PC-3 (cell line): Measurements from ENCODE around the gene HOXB9. TPM values are rescaled to one million over a fixed set of nuclear protein-coding genes. Genes with fewer than 3 reads are reported as not detected.

Experiments used
- ATAC-seq: fragments of 200-7000 bp; cut with Tn5 transposase; 2 replicates; pipeline ENCODE4 v1.9.1; 2020; ENCODE audit warnings: mild to moderate bottlenecking, moderate library complexity
- BruUV-seq: library from RNA; stranded (reverse); fragments of 400-500 nt; replicated peaks from 2 replicates; lab custom pipeline; 2021; lab: Mats Ljungman, UMichigan
- CTCF ChIA-PET: fragments of 300-600 bp; sonication (Branson Sonifier 250); formaldehyde crosslinking; loops from one replicate; lab custom pipeline; 2022; ENCODE audit warnings: antibody characterized with exemption; lab: Charles Lee
- POLR2A ChIA-PET: fragments of 300-600 bp; sonication (Branson Sonifier 250); formaldehyde crosslinking; loops from one replicate; lab custom pipeline; 2022; ENCODE audit warnings: antibody characterized with exemption; ENCODE audit not compliant: unreplicated experiment; lab: Charles Lee
- DNase-seq: peaks from one replicate; pipeline ENCODE4 v3.0.0-alpha.2; 2015
- H2AFZ ChIP-seq: fragments of 300-600 bp; sonication (generic); 2 replicates; pipeline ENCODE4 v1.6.0; 2016; ENCODE audit warnings: antibody characterized with exemption, low read length
- H3F3A ChIP-seq: fragments of 300-600 bp; sonication (generic); one replicate; pipeline ENCODE4 v1.6.0; 2017; ENCODE audit warnings: antibody characterized with exemption, low read length, control low read depth, mild to moderate bottlenecking; ENCODE audit not compliant: unreplicated experiment
- H3K27ac ChIP-seq: fragments of 300-600 bp; sonication (generic); 2 replicates; pipeline ENCODE4 v1.5.1; 2016; ENCODE audit warnings: mild to moderate bottlenecking, low read length
- H3K27me3 ChIP-seq: fragments of 300-600 bp; sonication (generic); 2 replicates; pipeline ENCODE4 v1.6.1; 2016; ENCODE audit warnings: low read length, mixed read lengths
- H3K36me3 ChIP-seq: fragments of 300-600 bp; sonication (generic); 2 replicates; pipeline ENCODE4 v1.6.1; 2016; ENCODE audit warnings: low read depth, mixed run types, low read length, mixed read lengths
- H3K4me1 ChIP-seq: fragments of 300-600 bp; sonication (generic); 2 replicates; pipeline ENCODE4 v1.5.1; 2016; ENCODE audit warnings: low read length; ENCODE audit not compliant: insufficient read depth
- H3K4me2 ChIP-seq: fragments of 300-600 bp; sonication (generic); 2 replicates; pipeline ENCODE4 v1.6.0; 2016; ENCODE audit warnings: low read length
- H3K4me3 ChIP-seq: fragments of 300-600 bp; sonication (generic); 2 replicates; pipeline ENCODE4 v1.5.1; 2016; ENCODE audit warnings: mild to moderate bottlenecking, low read length, mixed read lengths
- H3K79me2 ChIP-seq: fragments of 300-600 bp; sonication (generic); 2 replicates; pipeline ENCODE4 v1.6.1; 2017; ENCODE audit warnings: low read length, mixed read lengths
- H3K9ac ChIP-seq: fragments of 300-600 bp; sonication (generic); 2 replicates; pipeline ENCODE4 v1.6.0; 2016; ENCODE audit warnings: mild to moderate bottlenecking, low read length
- H3K9me2 ChIP-seq: fragments of 300-600 bp; sonication (generic); replicated peaks from 2 replicates; pipeline ENCODE4 v1.6.1; 2016; ENCODE audit warnings: mixed run types, low read length, mixed read lengths
- H3K9me3 ChIP-seq: fragments of 300-600 bp; sonication (generic); 2 replicates; pipeline ENCODE4 v1.6.1; 2016; ENCODE audit warnings: low read length, mixed read lengths
- H4K20me1 ChIP-seq: fragments of 300-600 bp; sonication (generic); 2 replicates; pipeline ENCODE4 v1.6.1; 2016; ENCODE audit warnings: low read length, mixed read lengths
- EZH2 ChIP-seq: fragments of 300-600 bp; sonication (generic); IDR thresholded peaks from one replicate; pipeline ENCODE4 v1.6.1; 2017; ENCODE audit warnings: antibody characterized with exemption, mild to moderate bottlenecking, low read length; ENCODE audit not compliant: unreplicated experiment
- EZH2phosphoT487 ChIP-seq: fragments of 300-600 bp; sonication (generic); IDR thresholded peaks from 2 replicates; pipeline ENCODE4 v1.6.1; 2018; ENCODE audit warnings: mild to moderate bottlenecking, antibody characterized with exemption, low read length, borderline replicate concordance
- intact Hi-C: fragments of 100-400 bp; cut with micrococcal nuclease; formaldehyde crosslinking; loops from 2 replicates; pipeline ENCODE4 v1.9.0; 2023
- microRNA-seq: library from miRNA; unstranded; fragments of <30 nt; microRNA quantifications from one replicate; pipeline ENCODE4 v1.1.0, GENCODE V29; 2020; ENCODE audit not compliant: unreplicated experiment
- total RNA-seq: library from RNA; depleted of rRNA; stranded (reverse); fragments of >200 nt; gene quantifications from 2 replicates; pipeline ENCODE4 v1.2.3, GENCODE V29; 2014; rRNA removed
- TF ChIP-seq, protein P1 (sequence below): fragments of 300-600 bp; sonication (generic); conservative IDR thresholded peaks from 2 replicates; pipeline ENCODE4 v1.5.1; 2017; ENCODE audit warnings: antibody characterized with exemption, low read depth, mild to moderate bottlenecking, low read length

Gene HOXB9
- total RNA-seq, 1 experiment from 2014 or later, result 7.0 TPM

DNA sequence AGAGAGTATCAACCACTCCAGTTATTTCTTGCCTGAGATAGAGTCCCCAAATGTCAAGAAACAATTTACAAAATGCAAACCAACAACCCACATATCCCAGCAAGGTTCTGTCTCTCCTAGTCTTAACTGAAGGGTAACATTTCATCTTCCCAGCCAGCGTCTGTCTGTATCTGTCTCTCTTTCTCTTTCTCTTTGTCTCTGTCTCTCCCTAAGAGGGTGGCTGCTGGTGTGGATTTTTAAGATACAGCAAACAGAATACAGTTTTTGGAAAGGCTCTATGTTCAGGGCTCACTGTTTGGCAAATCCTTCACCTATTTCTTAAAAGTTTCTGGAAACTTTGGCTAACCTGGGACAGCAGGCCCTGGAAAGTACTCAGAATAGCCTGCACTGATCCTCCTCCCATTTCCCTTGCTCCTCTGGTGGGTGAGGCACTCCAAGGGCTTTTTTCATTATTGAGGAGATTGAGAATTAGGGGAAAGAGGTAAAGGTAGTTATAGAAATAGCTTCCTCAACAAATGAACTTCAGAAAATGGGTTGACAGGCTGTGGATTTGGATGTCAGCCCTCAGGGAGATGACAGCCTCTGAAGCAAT is 54.2 kb downstream of the HOXB9 start:
- Histone ChIP-seq H3K27me3 (no peaks in the 10 kb centered on the region), H3K4me2 (no peak overlapping the region), H3F3A (no peaks in the 10 kb centered on the region), H3K9me2 (no peaks in the 10 kb centered on the region), H4K20me1 (no peaks in the 10 kb centered on the region), H3K27ac (no peak overlapping the region), H3K36me3 (no peaks in the 10 kb centered on the region), H3K9ac (no peak overlapping the region), H3K9me3 (no peaks in the 10 kb centered on the region), H3K4me3 (no peak overlapping the region), H3K79me2 (no peaks in the 10 kb centered on the region), H2AFZ (no peak overlapping the region), H3K4me1 (peaks cover 13% of the 10 kb centered on the region)
- ChIA-PET CTCF (no interaction called here), POLR2A (no interaction called here)
- ATAC-seq (no peak), DNase-seq (no peak)
- BruUV-seq, result no TSS peak
- TF ChIP-seq, protein P1, sequence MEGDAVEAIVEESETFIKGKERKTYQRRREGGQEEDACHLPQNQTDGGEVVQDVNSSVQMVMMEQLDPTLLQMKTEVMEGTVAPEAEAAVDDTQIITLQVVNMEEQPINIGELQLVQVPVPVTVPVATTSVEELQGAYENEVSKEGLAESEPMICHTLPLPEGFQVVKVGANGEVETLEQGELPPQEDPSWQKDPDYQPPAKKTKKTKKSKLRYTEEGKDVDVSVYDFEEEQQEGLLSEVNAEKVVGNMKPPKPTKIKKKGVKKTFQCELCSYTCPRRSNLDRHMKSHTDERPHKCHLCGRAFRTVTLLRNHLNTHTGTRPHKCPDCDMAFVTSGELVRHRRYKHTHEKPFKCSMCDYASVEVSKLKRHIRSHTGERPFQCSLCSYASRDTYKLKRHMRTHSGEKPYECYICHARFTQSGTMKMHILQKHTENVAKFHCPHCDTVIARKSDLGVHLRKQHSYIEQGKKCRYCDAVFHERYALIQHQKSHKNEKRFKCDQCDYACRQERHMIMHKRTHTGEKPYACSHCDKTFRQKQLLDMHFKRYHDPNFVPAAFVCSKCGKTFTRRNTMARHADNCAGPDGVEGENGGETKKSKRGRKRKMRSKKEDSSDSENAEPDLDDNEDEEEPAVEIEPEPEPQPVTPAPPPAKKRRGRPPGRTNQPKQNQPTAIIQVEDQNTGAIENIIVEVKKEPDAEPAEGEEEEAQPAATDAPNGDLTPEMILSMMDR, result no peak
- TF ChIP-seq EZH2phosphoT487 (no peak), EZH2 (no peak)
- intact Hi-C loops, result no loop called here

Small RNA genes lying within 50 kb of the gene (microRNA-seq; reads per million reads assigned to microRNA genes)
- gene MIR196A1, result not detected

Other genes with a start within 250 kb of the HOXB9 start
- not detected in 2 replicates for gene SKAP1, start 196.1 kb downstream of the HOXB9 start, total RNA-seq
- gene HOXB1, start 95.3 kb downstream of the HOXB9 start, total RNA-seq, result not detected in 2 replicates
- gene HOXB2, start 81.2 kb downstream of the HOXB9 start, total RNA-seq, result 1.1 TPM in 1 of 2 replicates, not detected in the other
- gene HOXB4, start 48.0 kb downstream of the HOXB9 start, total RNA-seq, result 0.22 and 0.58 TPM in 2 replicates
- 6.0 and 8.8 TPM in 2 replicates for gene HOXB3, start 36.1 kb downstream of the HOXB9 start, total RNA-seq
- gene HOXB5, start 32.6 kb downstream of the HOXB9 start, total RNA-seq, result 0.40 and 0.95 TPM in 2 replicates
- gene HOXB6, start 21.4 kb downstream of the HOXB9 start, total RNA-seq, result 9.5 and 11.3 TPM in 2 replicates
- gene HOXB7, start 15.3 kb downstream of the HOXB9 start, total RNA-seq, result not detected in 2 replicates
- gene HOXB8, start 11.1 kb downstream of the HOXB9 start, total RNA-seq, result not detected in 2 replicates
- 33.5 and 44.4 TPM in 2 replicates for gene PRAC1, start 96.2 kb upstream of the HOXB9 start, total RNA-seq
- gene PRAC2, start 96.8 kb upstream of the HOXB9 start, total RNA-seq, result 44.1 and 51.4 TPM in 2 replicates
- gene HOXB13, start 102.4 kb upstream of the HOXB9 start, total RNA-seq, result 80.8 and 96.5 TPM in 2 replicates
- 0.29 and 0.40 TPM in 2 replicates for gene TTLL6, start 190.9 kb upstream of the HOXB9 start, total RNA-seq
- 47.2 and 49.4 TPM in 2 replicates for gene CALCOCO2, start 204.7 kb upstream of the HOXB9 start, total RNA-seq